K562 (cell line): ENCODE data around the gene KAZALD1. TPM values are rescaled to one million over a fixed set of nuclear protein-coding genes. Genes with fewer than 3 reads are reported as not detected.

Source experiments
- ATAC-seq: fragments of 200-7000 bp; cut with Tn5 transposase; 3 replicates; pipeline ENCODE4 v1.9.1; 2020; ENCODE audit warnings: moderate library complexity
- BruUV-seq: library from RNA; stranded (reverse); fragments of 400-500 nt; replicated peaks from 2 replicates; lab custom pipeline; 2021; lab: Mats Ljungman, UMichigan
- CTCF ChIA-PET: fragments of 300-600 bp; formaldehyde crosslinking; extraction: SDS; loops from one replicate; lab custom pipeline; 2021; ENCODE audit warnings: low intra/inter-chr PET ratio; lab: Yijun Ruan, JAX
- POLR2A ChIA-PET: fragments of 300-600, 350-650 bp; sonication (Branson Sonifier 250); formaldehyde crosslinking; extraction: SDS; loops from one replicate; lab custom pipeline; 2021; ENCODE audit warnings: antibody characterized with exemption, inconsistent platforms; lab: Yijun Ruan, JAX
- DNase-seq, 4 experiments: peaks; one replicate each; pipeline versions ENCODE4 v3.0.0 to v3.0.0-alpha.2; 2011 to 2018; ENCODE audit warnings: low spot score in 3 of 4, mixed read lengths in 3 of 4; ENCODE audit errors: extremely low read depth in 1 of 4
- FAIRE-seq: peaks from 2 replicates; lab custom pipeline; 2011; peaks lifted over from hg19 to GRCh38; lab: Jason Lieb, UNC
- H2AFZ ChIP-seq: 2 replicates; pipeline ENCODE4 v1.6.0; 2011; ENCODE audit warnings: low read depth, low read length, control low read depth, inconsistent platforms
- H3K27ac ChIP-seq: fragments of 200-600 bp; 3 replicates; pipeline ENCODE4 v1.8.0; 2011; ENCODE audit warnings: low read depth, mild to moderate bottlenecking, control low read depth, inconsistent platforms, low read length, moderate library complexity, mixed read lengths; ENCODE audit errors: extremely low read depth
- H3K27me3 ChIP-seq, 2 experiments: fragments of 300-600 bp in 1 of 2; 2 replicates in 1 of 2; 3 replicates in 1 of 2; pipeline versions ENCODE4 v1.6.0 to v1.8.0; 2011; ENCODE audit warnings: inconsistent platforms in 2 of 2, low read length in 2 of 2, mild to moderate bottlenecking in 1 of 2, mixed read lengths in 1 of 2, moderate library complexity in 1 of 2; ENCODE audit not compliant: control insufficient read depth in 2 of 2, insufficient read depth in 2 of 2
- H3K36me3 ChIP-seq: fragments of 300-600 bp; 3 replicates; pipeline ENCODE4 v1.8.0; 2011; ENCODE audit warnings: mild to moderate bottlenecking, low read length, inconsistent platforms; ENCODE audit not compliant: control insufficient read depth, insufficient read depth
- H3K4me1 ChIP-seq, 2 experiments: fragments of 200-600 bp in 1 of 2; replicated peaks in 1 of 2; 2 replicates in 1 of 2; 3 replicates in 1 of 2; pipeline versions ENCODE4 v1.5.1 to v1.8.0; 2011; ENCODE audit warnings: inconsistent platforms in 2 of 2, low read length in 2 of 2, mild to moderate bottlenecking in 1 of 2, mixed read lengths in 1 of 2, moderate library complexity in 1 of 2; ENCODE audit not compliant: control insufficient read depth in 2 of 2, insufficient read depth in 2 of 2
- H3K4me2 ChIP-seq: 2 replicates; pipeline ENCODE4 v1.6.1; 2011; ENCODE audit warnings: low read length, control low read depth, inconsistent platforms, mixed read lengths; ENCODE audit not compliant: insufficient read depth
- H3K4me3 ChIP-seq: fragments of 200-600 bp; sonication (generic), shearing (Covaris generic); 2 replicates; pipeline ENCODE4 v1.5.1; 2016; ENCODE audit warnings: control low read depth, inconsistent platforms
- H3K79me2 ChIP-seq: fragments of 200-600 bp; 3 replicates; pipeline ENCODE4 v1.8.0; 2011; ENCODE audit warnings: low read length, inconsistent platforms; ENCODE audit not compliant: control insufficient read depth, insufficient read depth
- H3K9ac ChIP-seq, 2 experiments: 2 replicates each; pipeline versions ENCODE4 v1.6.0 to v1.6.1; 2011; ENCODE audit warnings: low read depth in 2 of 2, low read length in 2 of 2, control low read depth in 1 of 2, inconsistent platforms in 1 of 2, mild to moderate bottlenecking in 1 of 2, mixed read lengths in 1 of 2; ENCODE audit not compliant: insufficient read depth in 1 of 2
- H3K9me1 ChIP-seq: one replicate; pipeline ENCODE4 v1.6.0; 2011; ENCODE audit warnings: inconsistent platforms, mild to moderate bottlenecking, low read length, moderate library complexity; ENCODE audit not compliant: control insufficient read depth, insufficient read depth
- H3K9me3 ChIP-seq: replicated peaks from 2 replicates; pipeline ENCODE4 v1.5.1; 2011; ENCODE audit warnings: low read depth, low read length, inconsistent platforms; ENCODE audit not compliant: control insufficient read depth, insufficient read depth
- H4K20me1 ChIP-seq: replicated peaks from 2 replicates; pipeline ENCODE4 v1.6.1; 2011; ENCODE audit warnings: low read length, inconsistent platforms, mixed read lengths; ENCODE audit not compliant: control insufficient read depth, insufficient read depth
- CREBBP ChIP-seq: IDR thresholded peaks from one replicate; pipeline ENCODE4 v1.6.1; 2012; ENCODE audit warnings: low read depth, mild to moderate bottlenecking, control low read depth, inconsistent platforms, low read length
- MTA2 ChIP-seq: fragments of 450-650 bp; IDR thresholded peaks from 2 replicates; pipeline ENCODE4 v1.6.1; 2016; ENCODE audit warnings: low read depth
- NCOA6 ChIP-seq: fragments of 450-650 bp; IDR thresholded peaks from 2 replicates; pipeline ENCODE4 v1.6.1; 2017; ENCODE audit warnings: mild to moderate bottlenecking
- NR2F6 ChIP-seq: fragments of 450-650 bp; formaldehyde crosslinking; IDR thresholded peaks from 2 replicates; pipeline ENCODE4 v1.4.0; 2020; ENCODE audit warnings: mild to moderate bottlenecking
- POLR3A ChIP-seq: IDR thresholded peaks from 2 replicates; pipeline ENCODE4 v1.6.1; 2011; ENCODE audit warnings: borderline replicate concordance, mild to moderate bottlenecking, moderate library complexity; ENCODE audit not compliant: insufficient read length, insufficient read depth; ENCODE audit errors: extremely low read depth
- TAF15 ChIP-seq: fragments of 200-400 bp; formaldehyde crosslinking; IDR thresholded peaks from 2 replicates; pipeline ENCODE4 v1.6.1; 2017; ENCODE audit warnings: mild to moderate bottlenecking, low read depth, low read length, moderate library complexity
- TAF7 ChIP-seq: fragments of 450-650 bp; IDR thresholded peaks from 2 replicates; pipeline ENCODE4 v1.6.1; 2016; ENCODE audit warnings: missing genetic modification characterization, missing compliant biosample characterization
- ZSCAN29 ChIP-seq: fragments of 450-650 bp; IDR thresholded peaks from 2 replicates; pipeline ENCODE4 v1.6.1; 2017
- WGBS: fragments of 100-300 bp; shearing (Covaris generic); methylation state at CpG from one replicate; pipeline ENCODE4 v1.1.6; 2016; ENCODE audit warnings: low coverage, mixed read lengths; ENCODE audit not compliant: insufficient coverage; ENCODE audit errors: missing lambda C conversion rate; 5-methylcytosine and 5-hydroxymethylcytosine counted together
- in situ Hi-C: fragments of 300-500 bp; cut with MboI; formaldehyde crosslinking; loops from 4 replicates; pipeline ENCODE4 v1.15.0; 2018; ENCODE audit warnings: inconsistent platforms, mixed read lengths
- intact Hi-C: fragments of 100-400 bp; cut with micrococcal nuclease; formaldehyde crosslinking; loops from 2 replicates; pipeline ENCODE4 v1.14.2; 2022
- polyA plus RNA-seq, 8 experiments: library from polyadenylated mRNA; depleted of rRNA in 4 of 8; stranded (reverse) in 5 of 8; unstranded in 3 of 8; fragments of >200 nt; fragmentation: Nextera tagmentation in 2 of 8; fragmentation: Illumina TruSeq in 1 of 8; extraction: Ambion mirVana in 2 of 8; extraction: Trizol in 1 of 8; gene quantifications; 2 replicates each; pipeline versions ENCODE4 v1.2.1 to v1.2.3, GENCODE V29; 2011 to 2014; ENCODE audit warnings: inconsistent platforms in 1 of 8, missing spikeins in 1 of 8
- total RNA-seq, 7 experiments: library from RNA; depleted of rRNA in 6 of 7; stranded (reverse); fragments of >200 nt in 6 of 7; fragmentation: Illumina TruSeq in 2 of 7; extraction: Trizol in 2 of 7; gene quantifications; 2 replicates each; pipeline versions ENCODE4 v1.2.1 to v1.2.3, GENCODE V29; 2011 to 2021; ENCODE audit warnings: low replicate concordance in 1 of 7

Gene KAZALD1
- total and polyA plus RNA-seq, 9 of the 15 experiments (the other 6 are each of a cell fraction or from before 2014, with no cell fraction given), result 0.15 to 10.0 (median 4.9) TPM

- no peak for DNase-seq
- in situ Hi-C loops, result no loop called here
- peaks cover 0 to 14% of the 10 kb centered on the region in 2 experiments; a peak in 2 of 5 replicates for H3K4me1 ChIP-seq
- H2AFZ ChIP-seq, result no peak overlapping the region
- no peak overlapping the region for H3K4me3 ChIP-seq
- no peaks in the 10 kb centered on the region for H3K79me2 ChIP-seq
- no peak overlapping the region for H3K9ac ChIP-seq
- H3K4me2 ChIP-seq, result no peak overlapping the region
- H3K36me3 ChIP-seq, result no peaks in the 10 kb centered on the region
- no peak for TF ChIP-seq TAF15
- TF ChIP-seq NCOA6, result no peak
- TF ChIP-seq TAF7 (tag), result no peak
- TF ChIP-seq MTA2, result no peak
- TF ChIP-seq, all 486 proteins: peak for 0
- ATAC-seq, result no peak
- peaks cover 0 to 59% of the 10 kb centered on the region in 2 experiments; a peak in 2 of 5 replicates for H3K27me3 ChIP-seq
- CTCF ChIA-PET, result no interaction called here
- WGBS, result 6% methylated on average over 12 of the region's 12 CpGs
- POLR2A ChIA-PET, result interaction anchor here (0.8 kb wide), 1 partner anchor 11 kb away, joined by 3 read pairs; no protein-coding TSS in a partner anchor
- intact Hi-C loops, result no loop called here
- FAIRE-seq, result no peak
- no peaks in the 10 kb centered on the region for H3K9me1 ChIP-seq
- BruUV-seq, result no TSS peak
- H3K9me3 ChIP-seq, result no peaks in the 10 kb centered on the region
- H3K27ac ChIP-seq, result no peak overlapping the region
- H4K20me1 ChIP-seq, result no peaks in the 10 kb centered on the region
Observed at GRCh38 chr10:101091546-101092290, 29.9 kb downstream of the KAZALD1 start.

DNA sequence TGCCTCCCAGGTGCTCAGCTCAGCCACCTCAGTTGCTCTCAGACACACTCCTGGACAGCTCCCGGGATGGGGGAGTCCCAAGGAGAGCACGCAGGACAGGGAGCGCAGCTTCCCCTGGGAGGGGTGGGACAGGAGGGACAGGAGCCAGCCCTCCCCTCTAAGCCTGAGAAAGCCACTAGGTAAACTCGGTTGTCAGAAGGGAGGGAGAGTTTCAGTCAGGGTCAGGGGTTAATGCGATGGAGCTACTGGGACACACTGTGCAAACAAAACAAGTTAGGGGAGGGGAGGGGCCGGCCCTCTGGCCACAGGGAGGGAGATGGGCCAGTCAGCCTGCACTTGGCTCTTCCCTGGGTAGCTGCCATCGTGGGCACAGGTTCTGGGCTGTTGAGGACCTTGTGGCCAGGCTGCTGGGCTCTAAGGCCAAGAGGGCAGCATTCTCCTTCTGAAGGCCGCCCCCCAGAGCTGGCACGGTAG is 31.1 kb downstream of the KAZALD1 start:
- in situ Hi-C loops (no loop called here), intact Hi-C loops (no loop called here)
- DNase-seq (no peak), ATAC-seq (no peak), FAIRE-seq (no peak)
- Histone ChIP-seq H3K27ac (no peak overlapping the region), H3K4me2 (no peak overlapping the region), H3K9me1 (no peaks in the 10 kb centered on the region), H3K9ac (no peak overlapping the region), H3K79me2 (no peaks in the 10 kb centered on the region), H3K27me3 (peaks cover 0 to 57% of the 10 kb centered on the region in 2 experiments; a peak in 2 of 5 replicates), H3K9me3 (no peaks in the 10 kb centered on the region), H2AFZ (no peak overlapping the region), H3K36me3 (no peaks in the 10 kb centered on the region), H3K4me3 (no peak overlapping the region), H4K20me1 (no peaks in the 10 kb centered on the region), H3K4me1 (peaks cover 0 to 14% of the 10 kb centered on the region in 2 experiments; a peak in 2 of 5 replicates)
- WGBS, result 0% methylated on average over 8 of the region's 9 CpGs
- no TSS peak for BruUV-seq
- CTCF ChIA-PET, result no interaction called here
- POLR2A ChIA-PET, result interaction anchor here (0.6 to 1.2 kb wide), 3 partner anchors 10 to 25 kb away, joined by 3 to 5 read pairs (median 3); no protein-coding TSS in a partner anchor
- no peak for TF ChIP-seq CREBBP
- no peak for TF ChIP-seq ZSCAN29
- no peak for TF ChIP-seq POLR3A
- no peak for TF ChIP-seq NR2F6
